Uterus (tissue), 4 donors: Measurements from ENCODE around the gene ALKBH7. TPM values are rescaled to one million over a fixed set of nuclear protein-coding genes. Genes with fewer than 3 reads are reported as not detected.

Experiments used
- DNase-seq, 2 donors: peaks; one replicate each; pipeline ENCODE4 v3.0.0-alpha.2; 2019 to 2020
- H3K27ac ChIP-seq, 2 donors: fragments of 200-600 bp; sonication (generic); 1 replicate in 1 of 2; 2 replicates in 1 of 2; pipeline ENCODE4 v1.5.1; 2016 to 2018
- H3K27me3 ChIP-seq, 2 donors: fragments of 200-600 bp; sonication (generic); one replicate each; pipeline ENCODE4 v1.5.1; 2018 to 2019; ENCODE audit warnings: control low read depth in 1 of 2
- H3K36me3 ChIP-seq, 2 donors: fragments of 200-600 bp; sonication (generic); one replicate each; pipeline ENCODE4 v1.5.1; 2019; ENCODE audit warnings: control low read depth in 1 of 2
- H3K4me1 ChIP-seq, 2 donors: fragments of 200-600 bp; sonication (generic); one replicate each; pipeline ENCODE4 v1.5.1; 2018 to 2019; ENCODE audit warnings: control low read depth in 1 of 2
- H3K4me3 ChIP-seq, 2 donors: fragments of 200-600 bp; sonication (generic); 1 replicate in 1 of 2; 2 replicates in 1 of 2; pipeline ENCODE4 v1.5.1; 2018 to 2019; ENCODE audit warnings: mild to moderate bottlenecking in 1 of 2
- H3K9me3 ChIP-seq, 2 donors: fragments of 200-600 bp; sonication (generic); one replicate each; pipeline ENCODE4 v1.5.1; 2019; ENCODE audit warnings: control low read depth in 1 of 2
- POLR2A ChIP-seq, 2 donors: fragments of 450-650 bp; IDR thresholded peaks; one replicate each; pipeline ENCODE4 v1.6.1; 2016; ENCODE audit warnings: antibody characterized with exemption in 2 of 2, mild to moderate bottlenecking in 1 of 2, moderate library complexity in 1 of 2
- intact Hi-C: fragments of 100-400 bp; cut with DNase I; formaldehyde crosslinking; loops from one replicate; pipeline ENCODE4 v1.15.1; 2023; ENCODE audit warnings: low total_unique reads
- total RNA-seq, 4 donors: library from RNA; depleted of rRNA in 3 of 4; stranded (reverse); fragments of >200 nt in 3 of 4; gene quantifications; one replicate each; pipeline versions ENCODE4 v1.1.0 to v1.2.4, GENCODE V29; 2014 to 2023
- TF ChIP-seq, protein P1 (sequence below), 4 experiments: fragments of 200-600 bp in 2 of 4; fragments of 450-650 bp in 2 of 4; sonication (generic) in 2 of 4; IDR thresholded peaks; one replicate each; pipeline ENCODE4 v1.5.1; 2016 to 2019; ENCODE audit warnings: antibody characterized with exemption in 4 of 4, mild to moderate bottlenecking in 2 of 4, moderate library complexity in 1 of 4
- donor health status: DM: yes; HTN: yes; CAD: no.

The ALKBH7 gene
- total RNA-seq, 4 donors from 2014 or later = 17.4 to 84.8 (median 42.7) TPM

DNA sequence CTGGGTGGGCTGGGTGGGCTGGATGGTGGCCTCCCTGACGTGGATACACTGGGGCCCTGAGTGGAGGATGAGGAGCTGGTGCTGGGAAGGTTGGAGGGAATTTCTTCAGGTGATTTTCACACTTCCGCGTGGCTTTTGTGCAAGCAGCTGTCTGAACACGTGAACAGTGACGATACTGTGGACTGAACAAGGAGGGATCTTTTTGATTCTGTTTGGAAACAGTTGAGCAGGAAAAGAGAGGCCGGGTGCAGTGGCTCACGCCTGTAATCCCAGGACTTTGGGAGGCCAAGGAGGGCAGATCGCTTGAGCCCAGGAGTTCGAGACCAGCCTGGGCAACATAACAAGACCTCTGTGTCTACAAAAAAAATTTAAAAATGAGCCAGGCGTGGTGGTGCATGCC lies 29.5 kb downstream of the ALKBH7 start:
- H3K9me3 ChIP-seq = no peaks in the 10 kb centered on the region
- H3K36me3 ChIP-seq = no peaks in the 10 kb centered on the region
- no peak overlapping the region for H3K27ac ChIP-seq
- intact Hi-C loops = no loop called here
- no peaks in the 10 kb centered on the region for H3K27me3 ChIP-seq
- H3K4me1 ChIP-seq = no peaks in the 10 kb centered on the region
- no peak for DNase-seq
- no peak overlapping the region for H3K4me3 ChIP-seq
- no peak for TF ChIP-seq POLR2A (IDR thresholded peaks at IDR 0.05)
- TF ChIP-seq, protein P1, sequence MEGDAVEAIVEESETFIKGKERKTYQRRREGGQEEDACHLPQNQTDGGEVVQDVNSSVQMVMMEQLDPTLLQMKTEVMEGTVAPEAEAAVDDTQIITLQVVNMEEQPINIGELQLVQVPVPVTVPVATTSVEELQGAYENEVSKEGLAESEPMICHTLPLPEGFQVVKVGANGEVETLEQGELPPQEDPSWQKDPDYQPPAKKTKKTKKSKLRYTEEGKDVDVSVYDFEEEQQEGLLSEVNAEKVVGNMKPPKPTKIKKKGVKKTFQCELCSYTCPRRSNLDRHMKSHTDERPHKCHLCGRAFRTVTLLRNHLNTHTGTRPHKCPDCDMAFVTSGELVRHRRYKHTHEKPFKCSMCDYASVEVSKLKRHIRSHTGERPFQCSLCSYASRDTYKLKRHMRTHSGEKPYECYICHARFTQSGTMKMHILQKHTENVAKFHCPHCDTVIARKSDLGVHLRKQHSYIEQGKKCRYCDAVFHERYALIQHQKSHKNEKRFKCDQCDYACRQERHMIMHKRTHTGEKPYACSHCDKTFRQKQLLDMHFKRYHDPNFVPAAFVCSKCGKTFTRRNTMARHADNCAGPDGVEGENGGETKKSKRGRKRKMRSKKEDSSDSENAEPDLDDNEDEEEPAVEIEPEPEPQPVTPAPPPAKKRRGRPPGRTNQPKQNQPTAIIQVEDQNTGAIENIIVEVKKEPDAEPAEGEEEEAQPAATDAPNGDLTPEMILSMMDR (IDR thresholded peaks at IDR 0.05) = no peak

DNA sequence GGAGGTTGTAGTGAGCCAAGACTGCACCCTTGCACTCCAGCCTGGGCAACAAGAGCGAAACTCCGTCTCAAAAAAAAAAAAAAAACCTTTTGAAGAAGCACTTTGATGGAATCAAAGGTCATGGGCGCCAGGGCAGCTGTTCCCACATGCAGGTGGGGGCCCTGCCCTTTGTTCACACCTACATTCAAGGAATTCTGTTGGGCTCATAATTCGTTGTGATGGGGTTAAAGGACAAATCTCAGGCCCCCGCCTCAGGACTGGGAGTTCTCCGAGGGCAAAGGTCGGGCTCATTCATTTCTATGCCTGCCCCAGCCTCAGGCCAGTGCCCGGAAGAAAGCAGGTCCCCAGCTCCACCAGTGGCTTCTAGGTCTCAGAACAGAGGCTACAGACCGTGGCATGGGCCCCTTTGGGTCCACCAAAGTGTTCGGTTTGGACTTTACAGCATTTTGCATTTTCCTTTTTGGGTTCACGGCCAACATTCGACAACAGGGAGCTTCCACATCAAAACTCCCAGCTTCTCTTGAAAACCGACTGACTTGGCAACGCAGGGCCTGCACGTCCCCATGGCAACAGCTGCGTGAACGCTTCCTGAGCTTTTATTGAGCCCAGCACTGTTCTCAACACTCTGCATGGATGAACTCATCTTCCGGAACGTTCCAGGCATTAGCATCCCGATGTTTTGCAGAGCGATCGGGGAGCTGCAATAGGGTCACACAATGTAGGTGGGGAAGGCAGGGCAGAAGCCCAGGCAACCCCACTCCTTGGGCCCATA lies 30.4 kb downstream of the ALKBH7 start:
- DNase-seq = no peak
- TF ChIP-seq, protein P1 (IDR thresholded peaks at IDR 0.05) = no peak
- no peak for TF ChIP-seq POLR2A (IDR thresholded peaks at IDR 0.05)

DNA sequence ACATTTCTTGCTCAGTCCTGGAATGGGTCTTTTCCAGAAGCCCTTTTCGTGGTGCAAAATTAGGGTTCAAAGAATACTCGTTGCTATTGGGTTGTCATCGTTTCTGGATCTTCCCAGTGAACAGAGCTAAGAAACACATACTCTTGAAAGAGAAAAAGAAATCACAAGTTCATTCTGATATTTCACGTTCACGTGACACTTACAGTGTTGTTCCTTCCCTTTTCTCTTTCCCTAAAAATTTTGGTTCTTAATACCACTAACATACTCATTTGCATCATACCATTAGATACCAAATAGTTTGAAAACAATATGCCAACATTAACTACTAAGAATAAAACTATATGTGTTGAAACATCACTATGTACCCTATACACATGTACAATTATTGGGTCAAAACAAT lies 33.8 kb downstream of the ALKBH7 start:
- intact Hi-C loops = no loop called here
- DNase-seq = no peak
- H3K4me3 ChIP-seq = no peak overlapping the region

More for the DNA sequence above, 30.4 kb downstream of the ALKBH7 start:
- Histone ChIP-seq H3K36me3 (no peaks in the 10 kb centered on the region), H3K27me3 (no peaks in the 10 kb centered on the region), H3K27ac (no peak overlapping the region), H3K9me3 (no peaks in the 10 kb centered on the region), H3K4me1 (no peaks in the 10 kb centered on the region), H3K4me3 (no peak overlapping the region)
- intact Hi-C loops = no loop called here

DNA sequence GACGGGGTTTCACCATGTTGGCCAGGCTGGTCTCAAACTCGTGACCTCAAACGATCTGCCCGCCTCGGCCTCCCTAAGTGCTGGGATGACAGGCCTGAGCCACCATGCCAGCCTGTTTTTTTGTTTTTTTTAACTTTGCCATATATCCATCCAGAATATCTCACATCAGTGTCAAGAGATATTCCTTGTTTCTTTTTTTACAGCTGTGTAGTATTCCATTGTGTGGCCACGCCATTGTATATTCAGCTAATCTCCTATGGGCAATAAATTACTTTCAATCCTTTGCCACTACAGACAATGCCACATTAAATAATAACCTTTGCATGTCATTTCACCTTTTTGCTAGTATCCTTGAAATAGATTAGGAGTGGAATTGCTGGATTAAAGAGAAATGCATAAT lies 36.8 kb downstream of the ALKBH7 start:
- Histone ChIP-seq H3K27ac (no peak overlapping the region), H3K27me3 (no peaks in the 10 kb centered on the region), H3K4me3 (no peak overlapping the region), H3K9me3 (no peaks in the 10 kb centered on the region), H3K4me1 (peaks cover 0 to 4% of the 10 kb centered on the region in 2 donors), H3K36me3 (no peaks in the 10 kb centered on the region)
- TF ChIP-seq, protein P1 (IDR thresholded peaks at IDR 0.05) = no peak
- no peak for TF ChIP-seq POLR2A (IDR thresholded peaks at IDR 0.05)
- intact Hi-C loops = no loop called here
- no peak for DNase-seq

More for the DNA sequence above, 33.8 kb downstream of the ALKBH7 start:
- H3K27ac ChIP-seq = no peak overlapping the region
- H3K4me1 ChIP-seq = no peaks in the 10 kb centered on the region
- H3K36me3 ChIP-seq = no peaks in the 10 kb centered on the region
- TF ChIP-seq, protein P1 (IDR thresholded peaks at IDR 0.05) = no peak
- no peak for TF ChIP-seq POLR2A (IDR thresholded peaks at IDR 0.05)
- H3K9me3 ChIP-seq = no peaks in the 10 kb centered on the region
- no peaks in the 10 kb centered on the region for H3K27me3 ChIP-seq

DNA sequence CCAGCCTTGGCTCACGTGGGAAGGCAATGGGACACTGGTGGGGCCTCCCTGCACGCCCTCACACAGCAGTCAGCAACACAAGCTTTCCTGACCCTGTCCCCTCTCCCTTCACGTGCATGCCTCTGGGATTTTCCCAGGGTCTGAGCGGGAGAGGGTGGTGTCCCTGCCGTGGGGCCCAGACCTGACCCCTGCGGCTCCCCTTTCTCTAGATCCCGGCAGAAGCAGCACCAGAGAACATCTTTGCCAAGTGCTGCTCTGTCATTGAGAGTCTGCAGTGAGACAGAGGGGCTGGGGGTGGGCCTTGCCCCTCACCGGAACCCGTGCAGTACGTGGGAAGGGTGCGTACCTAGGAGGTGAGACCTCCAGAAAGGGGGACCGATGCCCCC lies 39.5 kb downstream of the ALKBH7 start:
- no peak for TF ChIP-seq POLR2A (IDR thresholded peaks at IDR 0.05)
- TF ChIP-seq, protein P1 (IDR thresholded peaks at IDR 0.05) = no peak
- H3K9me3 ChIP-seq = no peaks in the 10 kb centered on the region
- no peak for DNase-seq
- H3K27me3 ChIP-seq = no peaks in the 10 kb centered on the region
- H3K4me1 ChIP-seq = peaks cover under 1 to 4% of the 10 kb centered on the region in 2 donors
- no peaks in the 10 kb centered on the region for H3K36me3 ChIP-seq
- H3K4me3 ChIP-seq = no peak overlapping the region
- intact Hi-C loops = no loop called here
- peak overlapping the region; percentile 83 to 86 for H3K27ac ChIP-seq
